GM21447 (cell line): ENCODE results near the gene STUM.

ENCODE experiments used
- ATAC-seq: cut with Tn5 transposase; IDR thresholded peaks from one replicate; pipeline ENCODE4 v1.9.1; 2021; ENCODE audit not compliant: unreplicated experiment

The STUM gene

GRCh38 chr1:226558036-226558650 lies 9.6 kb downstream of the STUM start:
- ATAC-seq: no peak

GRCh38 chr1:226560243-226560642 lies 11.7 kb downstream of the STUM start:
- ATAC-seq: no peak

GRCh38 chr1:226562989-226563388 lies 14.4 kb downstream of the STUM start:
- ATAC-seq: no peak

GRCh38 chr1:226563666-226564065 lies 15.1 kb downstream of the STUM start:
- no peak for ATAC-seq

- ATAC-seq: no peak
Measured at GRCh38 chr1:226565476-226565875, 16.9 kb downstream of the STUM start.

GRCh38 chr1:226566234-226566633 lies 17.7 kb downstream of the STUM start:
- no peak for ATAC-seq

- no peak for ATAC-seq
Measured at GRCh38 chr1:226566760-226567159, 18.2 kb downstream of the STUM start.

- ATAC-seq: no peak
Measured at GRCh38 chr1:226568077-226568831, 19.7 kb downstream of the STUM start.

GRCh38 chr1:226568975-226569741 lies 20.6 kb downstream of the STUM start:
- ATAC-seq: no peak

GRCh38 chr1:226569879-226570547 lies 21.4 kb downstream of the STUM start:
- no peak for ATAC-seq

GRCh38 chr1:226571893-226572292 lies 23.3 kb downstream of the STUM start:
- no peak for ATAC-seq

GRCh38 chr1:226572325-226572726 lies 23.8 kb downstream of the STUM start:
- no peak for ATAC-seq

- ATAC-seq: no peak
Measured at GRCh38 chr1:226574044-226574443, 25.5 kb downstream of the STUM start.

- ATAC-seq: no peak
Measured at GRCh38 chr1:226574591-226575435, 26.2 kb downstream of the STUM start.

GRCh38 chr1:226575436-226575720 lies 26.8 kb downstream of the STUM start:
- ATAC-seq: no peak

- no peak for ATAC-seq
Measured at GRCh38 chr1:226575739-226576378, 27.3 kb downstream of the STUM start.

GRCh38 chr1:226576601-226577000 lies 28.0 kb downstream of the STUM start:
- no peak for ATAC-seq

GRCh38 chr1:226577401-226578180 lies 29.0 kb downstream of the STUM start:
- ATAC-seq: no peak

GRCh38 chr1:226578946-226579578 lies 30.5 kb downstream of the STUM start:
- no peak for ATAC-seq
